ENCODE results near the gene CPAMD8. TPM values are rescaled to one million over a fixed set of nuclear protein-coding genes. Genes with fewer than 3 reads are reported as not detected.
"Not testable (repeated sequence)": the region's sequence is repeated elsewhere in the genome, so short reads cannot be mapped to it uniquely, and the experiment has no call there.

Gene CPAMD8
- total and polyA plus RNA-seq, 2 experiments from 2014 or later = 7.9 to 17.6 TPM

- WGBS (ENCODE audit: low lambda C conversion rate, missing lambda C conversion rate) = 94% methylated on average over 6 of the region's 6 CpGs
- Histone ChIP-seq H3K36me3 (replicated peaks; ENCODE audit: insufficient read depth, low read depth) (no peaks in the 10 kb centered on the region), H3K4me3 (no peak overlapping the region)
These were observed 84.0 kb downstream of the CPAMD8 start for GRCh38 chr19:16942583-16942982.

GRCh38 chr19:16940626-16941025 is 86.0 kb downstream of the CPAMD8 start:
- Histone ChIP-seq H4K20me1 (ENCODE audit: insufficient read depth, poor library complexity, severe bottlenecking) (no peaks in the 10 kb centered on the region), H3K79me2 (no peaks in the 10 kb centered on the region), H3K27me3 (no peaks in the 10 kb centered on the region), H3K4me2 (no peak overlapping the region), H2AFZ (no peak overlapping the region), H3K27ac (no peak overlapping the region), H3K9me3 (ENCODE audit: low read depth) (no peaks in the 10 kb centered on the region), H3K4me3 (no peak overlapping the region), H3K36me3 (replicated peaks; ENCODE audit: insufficient read depth, low read depth) (no peaks in the 10 kb centered on the region), H3K4me1 (ENCODE audit: insufficient read depth) (no peaks in the 10 kb centered on the region), H3K9me2 (replicated peaks; ENCODE audit: insufficient read depth) (no peaks in the 10 kb centered on the region)
- DNase-seq (ENCODE audit: low spot score) = no peak
- WGBS (ENCODE audit: low lambda C conversion rate, missing lambda C conversion rate) = 84% methylated on average over 9 of the region's 9 CpGs
- TF ChIP-seq EZH2phosphoT487 (IDR thresholded peaks at IDR 0.05; ENCODE audit: low read depth, severe bottlenecking, unreplicated experiment) (no peak), CTCF (IDR thresholded peaks at IDR 0.05; ENCODE audit: poor library complexity) (no peak), EZH2 (IDR thresholded peaks at IDR 0.05; ENCODE audit: borderline replicate concordance) (no peak)

More at GRCh38 chr19:16942583-16942982, 84.0 kb downstream of the CPAMD8 start:
- H3K27me3 ChIP-seq = no peaks in the 10 kb centered on the region
- no peaks in the 10 kb centered on the region for H3K9me2 ChIP-seq (replicated peaks; ENCODE audit: insufficient read depth)
- DNase-seq (ENCODE audit: low spot score) = no peak
- no peaks in the 10 kb centered on the region for H3K9me3 ChIP-seq (ENCODE audit: low read depth)
- no peak overlapping the region for H2AFZ ChIP-seq
- H3K4me1 ChIP-seq (ENCODE audit: insufficient read depth) = no peaks in the 10 kb centered on the region
- TF ChIP-seq EZH2 (IDR thresholded peaks at IDR 0.05; ENCODE audit: borderline replicate concordance) (no peak), EZH2phosphoT487 (IDR thresholded peaks at IDR 0.05; ENCODE audit: low read depth, severe bottlenecking, unreplicated experiment) (no peak), CTCF (IDR thresholded peaks at IDR 0.05; ENCODE audit: poor library complexity) (no peak)
- no peaks in the 10 kb centered on the region for H3K79me2 ChIP-seq
- H3K4me2 ChIP-seq = no peak overlapping the region
- H4K20me1 ChIP-seq (ENCODE audit: insufficient read depth, poor library complexity, severe bottlenecking) = no peaks in the 10 kb centered on the region
- H3K27ac ChIP-seq = no peak overlapping the region

DNA sequence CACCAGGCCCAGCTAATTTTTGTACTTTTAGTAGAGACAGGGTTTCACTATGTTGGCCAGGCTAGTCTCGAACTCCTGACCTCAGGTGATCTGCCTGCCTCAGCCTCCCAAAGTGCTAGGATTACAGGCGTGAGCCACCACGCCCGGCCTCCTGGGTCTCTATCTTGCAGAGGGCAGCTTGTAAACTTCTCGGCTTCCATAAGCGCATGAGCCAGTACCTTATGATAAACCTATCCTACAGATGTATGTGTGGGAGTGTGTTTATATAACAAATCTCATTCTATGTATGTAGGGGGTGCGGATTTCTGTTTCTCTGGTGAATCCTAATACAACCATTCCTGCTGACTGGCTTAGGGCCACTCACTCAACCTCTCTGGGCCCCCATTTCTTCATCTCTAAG is 86.5 kb downstream of the CPAMD8 start:
- not testable (repeated sequence) for H3K4me1 ChIP-seq (ENCODE audit: insufficient read depth); H3K79me2 ChIP-seq; H3K4me2 ChIP-seq; H4K20me1 ChIP-seq (ENCODE audit: insufficient read depth, poor library complexity, severe bottlenecking); H3K4me3 ChIP-seq; H3K27me3 ChIP-seq; DNase-seq (ENCODE audit: low spot score); H3K27ac ChIP-seq; H3K9me3 ChIP-seq (ENCODE audit: low read depth); H3K36me3 ChIP-seq (replicated peaks; ENCODE audit: insufficient read depth, low read depth); H3K9me2 ChIP-seq (replicated peaks; ENCODE audit: insufficient read depth); H2AFZ ChIP-seq
- 98% methylated on average over 7 of the region's 7 CpGs for WGBS (ENCODE audit: low lambda C conversion rate, missing lambda C conversion rate)

DNA sequence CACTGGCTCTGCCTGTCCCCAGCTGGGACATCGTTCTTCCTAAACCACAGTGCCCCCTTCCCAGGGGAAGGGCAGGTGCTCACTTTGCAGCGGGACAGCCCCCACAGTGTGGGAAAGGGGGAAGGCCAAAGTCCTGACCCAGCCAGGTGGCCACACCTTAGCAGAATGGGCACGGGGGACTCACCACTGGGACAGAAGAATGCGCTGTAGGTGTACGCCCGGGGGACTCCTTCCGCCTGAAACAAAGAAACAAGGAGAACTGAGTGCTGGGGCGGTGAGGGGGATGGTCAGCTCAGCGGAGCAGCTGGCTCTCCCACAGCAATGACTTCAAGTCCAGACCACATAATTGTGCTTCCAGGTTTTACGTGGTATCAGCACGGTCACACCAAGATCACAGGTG is 88.4 kb downstream of the CPAMD8 start:
- Histone ChIP-seq H3K27ac (no peak overlapping the region), H2AFZ (no peak overlapping the region), H3K9me2 (replicated peaks; ENCODE audit: insufficient read depth) (no peaks in the 10 kb centered on the region), H4K20me1 (ENCODE audit: insufficient read depth, poor library complexity, severe bottlenecking) (no peaks in the 10 kb centered on the region), H3K9me3 (ENCODE audit: low read depth) (peaks cover 3% of the 10 kb centered on the region), H3K36me3 (replicated peaks; ENCODE audit: insufficient read depth, low read depth) (no peaks in the 10 kb centered on the region), H3K4me3 (no peak overlapping the region), H3K79me2 (no peaks in the 10 kb centered on the region), H3K4me1 (ENCODE audit: insufficient read depth) (no peaks in the 10 kb centered on the region), H3K4me2 (no peak overlapping the region), H3K27me3 (no peaks in the 10 kb centered on the region)
- no peak for DNase-seq (ENCODE audit: low spot score)
- 89% methylated on average over 11 of the region's 11 CpGs for WGBS (ENCODE audit: low lambda C conversion rate, missing lambda C conversion rate)
- TF ChIP-seq EZH2 (IDR thresholded peaks at IDR 0.05; ENCODE audit: borderline replicate concordance) = no peak
- TF ChIP-seq CTCF (IDR thresholded peaks at IDR 0.05; ENCODE audit: poor library complexity) = no peak
- TF ChIP-seq EZH2phosphoT487 (IDR thresholded peaks at IDR 0.05; ENCODE audit: low read depth, severe bottlenecking, unreplicated experiment) = no peak

DNA sequence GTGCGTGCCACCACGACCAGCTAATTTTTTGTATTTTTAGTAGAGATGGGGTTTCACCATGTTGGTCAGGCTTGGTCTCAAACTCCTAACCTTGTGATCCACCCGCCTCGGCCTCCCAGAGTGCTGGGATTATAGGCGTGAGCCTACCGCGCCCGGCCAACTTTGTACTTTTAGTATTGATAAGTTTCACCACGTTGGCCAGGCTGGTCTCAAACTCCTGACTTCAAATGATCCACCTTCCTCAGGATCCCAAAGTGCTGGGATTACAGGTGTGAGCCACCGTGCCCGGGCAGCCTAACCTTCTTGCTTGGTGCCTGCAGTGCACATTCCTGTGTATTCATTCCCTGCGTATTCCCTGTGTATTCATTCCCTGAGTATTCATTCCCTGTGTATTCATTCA is 88.8 kb downstream of the CPAMD8 start:
- not testable (repeated sequence) for H3K9me3 ChIP-seq (ENCODE audit: low read depth); H3K79me2 ChIP-seq

More for the DNA sequence above, 88.8 kb downstream of the CPAMD8 start:
- not testable (repeated sequence) for H3K9me2 ChIP-seq (replicated peaks; ENCODE audit: insufficient read depth); H3K4me3 ChIP-seq; DNase-seq (ENCODE audit: low spot score); H3K4me1 ChIP-seq (ENCODE audit: insufficient read depth); H3K4me2 ChIP-seq; H2AFZ ChIP-seq; H3K27me3 ChIP-seq; H4K20me1 ChIP-seq (ENCODE audit: insufficient read depth, poor library complexity, severe bottlenecking); H3K27ac ChIP-seq; H3K36me3 ChIP-seq (replicated peaks; ENCODE audit: insufficient read depth, low read depth)
- 97% methylated on average over 12 of the region's 12 CpGs for WGBS (ENCODE audit: low lambda C conversion rate, missing lambda C conversion rate)
